ENCODE results near the gene HYAL3.
A peak's percentile ranks its signal among the peaks of the same experiment; 100 is the strongest.

Gene HYAL3

GRCh38 chr3:50260027-50260941 lies 38.9 kb downstream of the HYAL3 start:
- peak; percentile 52 for DNase-seq (ENCODE audit: low read depth)
- H3K4me3 ChIP-seq (ENCODE audit: low read depth, low read length), result peak overlapping the region; percentile 66
- peak; percentile 99 for TF ChIP-seq CTCF (IDR thresholded peaks at IDR 0.05; ENCODE audit: control insufficient read depth, extremely low read depth, insufficient read depth)

- peak overlapping the region; percentile 66 for H3K4me3 ChIP-seq (ENCODE audit: low read depth, low read length)
- no peak for DNase-seq (ENCODE audit: low read depth)
- TF ChIP-seq CTCF (IDR thresholded peaks at IDR 0.05; ENCODE audit: control insufficient read depth, extremely low read depth, insufficient read depth), result no peak
These were observed 39.7 kb downstream of the HYAL3 start for GRCh38 chr3:50259432-50260026.

- DNase-seq (ENCODE audit: low read depth), result no peak
- no peak for TF ChIP-seq CTCF (IDR thresholded peaks at IDR 0.05; ENCODE audit: control insufficient read depth, extremely low read depth, insufficient read depth)
- no peak overlapping the region for H3K4me3 ChIP-seq (ENCODE audit: low read depth, low read length)
These were observed 40.2 kb downstream of the HYAL3 start for GRCh38 chr3:50258979-50259378.

DNA sequence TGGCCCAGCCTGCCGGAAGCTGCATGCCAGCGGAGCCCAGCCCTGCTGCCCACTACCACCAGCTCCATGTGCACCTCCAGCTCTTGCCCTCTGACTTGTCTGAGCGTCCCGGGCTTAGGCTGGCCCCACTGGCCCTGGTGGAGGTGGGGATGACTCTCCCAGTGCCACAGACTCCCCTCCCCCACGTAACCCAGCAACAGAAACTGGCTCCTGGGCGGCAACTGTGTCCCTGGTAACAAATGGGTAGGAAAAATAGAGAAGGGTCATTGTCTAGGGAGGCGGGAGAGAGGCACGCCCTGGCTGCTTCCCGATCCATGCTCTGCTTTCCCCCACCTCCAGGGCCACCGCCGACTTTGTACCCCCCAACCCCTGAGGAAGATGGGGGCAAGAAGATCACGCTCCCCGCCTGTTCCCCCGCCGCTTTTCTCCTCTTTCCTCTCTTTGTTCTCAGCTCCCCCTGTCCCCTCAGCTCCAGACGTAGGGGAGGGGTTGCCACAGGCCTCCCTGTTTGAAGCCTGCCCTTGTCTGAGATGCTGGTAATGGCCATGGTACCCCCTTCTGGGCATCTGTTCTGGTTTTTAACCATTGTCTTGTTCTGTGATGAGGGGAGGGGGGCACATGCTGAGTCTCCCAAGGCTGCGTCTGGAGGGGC lies 41.0 kb downstream of the HYAL3 start:
- no peak for DNase-seq (ENCODE audit: low read depth)
- no peak for TF ChIP-seq CTCF (IDR thresholded peaks at IDR 0.05; ENCODE audit: control insufficient read depth, extremely low read depth, insufficient read depth)
- no peak overlapping the region for H3K4me3 ChIP-seq (ENCODE audit: low read depth, low read length)

DNA sequence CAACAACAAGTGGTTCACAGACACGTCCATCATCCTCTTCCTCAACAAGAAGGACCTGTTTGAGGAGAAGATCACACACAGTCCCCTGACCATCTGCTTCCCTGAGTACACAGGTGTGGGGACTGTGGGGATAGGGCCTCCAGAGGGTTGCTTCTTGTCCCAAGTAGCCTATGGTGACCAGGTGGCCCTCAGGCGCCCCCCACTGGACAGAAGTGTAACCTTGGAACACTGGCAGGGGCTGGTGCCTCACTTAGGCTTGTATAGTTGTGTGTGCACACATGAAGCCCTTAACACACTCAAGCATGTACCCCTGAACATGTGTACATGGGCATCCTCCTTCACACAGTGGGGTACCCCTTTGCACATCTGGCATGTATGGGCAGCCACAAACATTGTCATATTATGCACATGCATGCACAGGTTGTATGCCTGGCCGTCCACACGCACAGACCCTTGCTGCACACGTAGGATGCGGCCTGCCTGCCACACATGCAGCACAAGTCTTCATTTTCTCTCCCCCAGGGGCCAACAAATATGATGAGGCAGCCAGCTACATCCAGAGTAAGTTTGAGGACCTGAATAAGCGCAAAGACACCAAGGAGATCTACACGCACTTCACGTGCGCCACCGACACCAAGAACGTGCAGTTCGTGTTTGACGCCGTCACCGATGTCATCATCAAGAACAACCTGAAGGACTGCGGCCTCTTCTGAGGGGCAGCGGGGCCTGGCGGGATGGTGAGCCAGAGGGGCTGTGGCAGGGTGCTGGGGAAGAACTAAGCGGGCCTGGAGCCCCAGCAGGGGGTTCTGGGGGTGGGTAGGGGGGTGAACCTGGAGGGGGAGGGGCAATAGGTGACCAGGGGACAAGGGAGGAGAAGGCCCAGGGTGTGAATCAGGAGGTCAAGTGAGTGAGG lies 42.0 kb downstream of the HYAL3 start:
- no peak for DNase-seq (ENCODE audit: low read depth)
- H3K4me3 ChIP-seq (ENCODE audit: low read depth, low read length), result no peak overlapping the region
- TF ChIP-seq CTCF (IDR thresholded peaks at IDR 0.05; ENCODE audit: control insufficient read depth, extremely low read depth, insufficient read depth), result peak; percentile 51

- H3K4me3 ChIP-seq (ENCODE audit: low read depth, low read length), result no peak overlapping the region
These were observed 44.0 kb downstream of the HYAL3 start for GRCh38 chr3:50255251-50255615.

More at GRCh38 chr3:50255251-50255615, 44.0 kb downstream of the HYAL3 start:
- DNase-seq (ENCODE audit: low read depth), result no peak
- no peak for TF ChIP-seq CTCF (IDR thresholded peaks at IDR 0.05; ENCODE audit: control insufficient read depth, extremely low read depth, insufficient read depth)

Data from LNCaP clone FGC (cell line).